LNCaP clone FGC (cell line): ENCODE data around the gene OTOP1.
"Not testable (repeated sequence)": the region's sequence is repeated elsewhere in the genome, so short reads cannot be mapped to it uniquely, and the experiment has no call there.

Source experiments
- DNase-seq: peaks from one replicate; pipeline ENCODE4 v3.0.0-alpha.2; 2011; ENCODE audit warnings: low read depth
- H3K4me3 ChIP-seq: 2 replicates; pipeline ENCODE4 v1.5.1; 2011; ENCODE audit warnings: mild to moderate bottlenecking, low read depth, low read length, control low read depth
- TF ChIP-seq, protein P1 (sequence below): IDR thresholded peaks from 2 replicates; pipeline ENCODE4 v1.5.1; 2012; ENCODE audit warnings: mild to moderate bottlenecking; ENCODE audit not compliant: control insufficient read depth, insufficient read depth; ENCODE audit errors: extremely low read depth

The OTOP1 gene

DNA sequence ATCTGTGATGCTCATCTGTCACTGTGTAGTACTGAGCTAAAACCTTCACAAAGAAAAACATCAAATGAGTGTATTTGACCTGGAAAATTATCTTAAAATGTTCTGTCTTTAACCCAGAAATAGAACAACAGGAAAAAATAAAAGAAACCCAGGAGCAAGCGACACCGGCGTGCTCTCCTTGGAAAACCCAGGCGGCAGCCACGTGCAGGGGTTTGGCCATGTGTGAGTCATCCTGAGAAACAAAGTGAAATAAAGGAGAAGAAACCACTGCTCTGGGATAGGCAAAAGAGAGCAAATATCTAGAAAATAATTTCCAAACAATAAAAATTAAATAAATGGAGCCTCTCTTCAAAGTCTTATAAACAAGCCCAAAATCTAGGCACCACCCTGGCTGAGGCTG is 41.3 kb upstream of the OTOP1 start:
- H3K4me3 ChIP-seq = no peak overlapping the region
- TF ChIP-seq, protein P1, sequence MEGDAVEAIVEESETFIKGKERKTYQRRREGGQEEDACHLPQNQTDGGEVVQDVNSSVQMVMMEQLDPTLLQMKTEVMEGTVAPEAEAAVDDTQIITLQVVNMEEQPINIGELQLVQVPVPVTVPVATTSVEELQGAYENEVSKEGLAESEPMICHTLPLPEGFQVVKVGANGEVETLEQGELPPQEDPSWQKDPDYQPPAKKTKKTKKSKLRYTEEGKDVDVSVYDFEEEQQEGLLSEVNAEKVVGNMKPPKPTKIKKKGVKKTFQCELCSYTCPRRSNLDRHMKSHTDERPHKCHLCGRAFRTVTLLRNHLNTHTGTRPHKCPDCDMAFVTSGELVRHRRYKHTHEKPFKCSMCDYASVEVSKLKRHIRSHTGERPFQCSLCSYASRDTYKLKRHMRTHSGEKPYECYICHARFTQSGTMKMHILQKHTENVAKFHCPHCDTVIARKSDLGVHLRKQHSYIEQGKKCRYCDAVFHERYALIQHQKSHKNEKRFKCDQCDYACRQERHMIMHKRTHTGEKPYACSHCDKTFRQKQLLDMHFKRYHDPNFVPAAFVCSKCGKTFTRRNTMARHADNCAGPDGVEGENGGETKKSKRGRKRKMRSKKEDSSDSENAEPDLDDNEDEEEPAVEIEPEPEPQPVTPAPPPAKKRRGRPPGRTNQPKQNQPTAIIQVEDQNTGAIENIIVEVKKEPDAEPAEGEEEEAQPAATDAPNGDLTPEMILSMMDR = no peak
- DNase-seq = no peak

DNA sequence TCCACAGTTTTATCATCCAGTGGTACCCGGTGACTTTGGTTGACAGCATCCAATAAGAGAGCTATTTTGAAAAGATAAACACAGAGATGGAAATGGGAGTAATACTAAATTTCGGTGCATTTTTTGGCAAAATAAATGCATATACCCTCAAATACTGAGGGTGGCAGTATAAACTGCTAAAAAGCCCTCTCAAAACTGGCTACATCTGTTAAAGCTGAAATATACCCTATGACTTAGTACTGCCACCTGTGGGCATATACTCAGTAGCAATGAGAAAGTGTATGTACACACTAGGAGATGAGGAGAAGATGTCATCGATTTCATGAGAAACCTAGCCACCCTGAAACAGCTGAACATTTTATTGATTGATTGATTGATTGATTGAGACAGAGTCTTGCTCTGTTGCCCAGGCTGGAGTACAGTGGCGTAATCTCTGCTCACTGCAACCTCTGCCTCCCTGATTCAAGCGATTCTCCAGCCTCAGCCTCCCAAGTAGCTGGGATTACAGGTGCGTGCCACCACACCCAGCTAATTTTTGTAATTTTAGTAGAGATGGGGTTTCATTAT is 33.5 kb upstream of the OTOP1 start:
- no peak for DNase-seq
- TF ChIP-seq, protein P1 = peak; percentile 36
- H3K4me3 ChIP-seq = no peak overlapping the region

DNA sequence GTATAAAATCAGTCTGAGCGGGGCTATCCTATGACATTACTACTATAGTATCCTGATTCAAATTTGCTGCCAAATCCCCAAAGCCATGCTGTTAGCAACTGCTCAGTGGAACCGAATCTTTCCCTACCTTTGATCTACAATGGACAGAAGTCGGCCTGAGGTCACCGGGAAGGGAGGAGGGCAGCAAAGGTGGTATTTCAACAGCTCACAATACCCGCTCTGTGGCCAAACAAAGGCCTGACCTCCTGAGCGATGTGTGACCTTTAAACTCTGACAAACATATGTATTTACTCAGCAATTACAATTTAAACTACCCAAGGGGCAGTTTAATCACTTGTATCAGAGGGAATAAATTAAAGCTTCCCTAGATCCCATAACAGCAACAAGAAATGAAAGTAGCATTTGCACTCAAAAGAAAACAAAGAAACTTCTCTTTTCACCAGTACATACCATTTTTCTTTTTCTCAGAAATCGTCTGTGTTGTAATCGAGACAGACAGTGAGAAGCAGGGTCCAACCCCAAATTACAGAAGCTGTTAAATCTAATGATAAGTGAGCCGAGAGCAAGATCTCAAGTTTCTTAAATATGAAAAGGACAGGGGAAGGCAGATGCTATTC is 32.9 kb upstream of the OTOP1 start:
- no peak for DNase-seq
- no peak overlapping the region for H3K4me3 ChIP-seq
- TF ChIP-seq, protein P1 = no peak

DNA sequence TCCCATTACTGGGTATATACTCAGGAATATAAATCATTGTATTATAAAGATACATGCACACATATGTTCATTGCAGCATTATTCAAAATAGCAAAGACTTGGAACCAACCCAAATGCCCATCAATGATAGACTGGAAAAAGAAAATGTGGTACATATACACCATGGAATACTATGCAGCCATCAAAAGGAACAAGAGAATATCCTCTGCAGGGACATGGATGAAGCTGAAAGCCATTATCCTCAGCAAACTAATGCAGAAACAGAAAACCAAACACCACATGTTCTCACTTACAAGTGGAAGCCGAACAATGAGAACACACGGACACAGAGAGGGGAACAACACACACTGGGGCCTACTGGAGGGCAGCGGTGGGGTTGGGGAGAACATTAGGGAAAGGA is 31.0 kb upstream of the OTOP1 start:
- not testable (repeated sequence) for H3K4me3 ChIP-seq, DNase-seq

DNA sequence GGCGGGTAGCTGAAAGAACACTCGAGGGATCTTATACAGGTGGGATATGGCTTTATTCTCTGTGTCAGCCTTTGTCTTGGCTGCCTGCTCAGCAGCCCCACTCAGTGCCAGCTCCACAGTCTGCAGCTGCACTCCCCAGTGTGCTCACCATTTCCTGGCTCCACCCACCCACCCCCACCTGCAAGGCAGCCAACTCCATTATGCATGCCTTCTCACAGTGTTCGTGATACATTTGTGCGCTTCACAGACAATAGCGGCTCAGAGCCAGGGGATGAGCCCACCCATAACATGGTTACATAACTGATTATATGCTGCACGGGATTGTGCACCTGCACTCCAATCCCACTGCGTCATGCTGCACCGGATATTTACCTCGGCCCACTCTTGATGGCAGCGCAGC is 30.1 kb upstream of the OTOP1 start:
- no peak overlapping the region for H3K4me3 ChIP-seq
- DNase-seq = no peak
- TF ChIP-seq, protein P1 = no peak

DNA sequence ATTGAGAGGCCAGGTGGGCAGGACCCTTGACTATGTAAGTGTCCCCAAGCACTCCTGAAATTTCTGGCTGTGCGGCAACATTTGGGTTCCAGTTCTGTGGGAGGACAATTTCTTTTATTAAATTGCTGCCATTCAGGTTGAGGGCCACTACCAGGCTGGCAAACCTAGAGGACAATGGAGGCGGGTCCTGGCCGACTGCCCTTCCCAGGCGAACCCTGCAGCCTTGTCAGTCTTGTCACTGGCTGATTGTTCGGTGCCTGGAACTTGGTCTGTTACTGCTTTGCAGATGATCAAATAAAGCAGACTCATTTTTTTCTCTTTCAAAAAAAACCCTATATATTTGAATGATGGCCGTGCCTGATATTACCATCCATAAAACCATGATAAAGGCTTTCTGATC is 27.9 kb upstream of the OTOP1 start:
- TF ChIP-seq, protein P1 = no peak
- no peak for DNase-seq
- H3K4me3 ChIP-seq = no peak overlapping the region

DNA sequence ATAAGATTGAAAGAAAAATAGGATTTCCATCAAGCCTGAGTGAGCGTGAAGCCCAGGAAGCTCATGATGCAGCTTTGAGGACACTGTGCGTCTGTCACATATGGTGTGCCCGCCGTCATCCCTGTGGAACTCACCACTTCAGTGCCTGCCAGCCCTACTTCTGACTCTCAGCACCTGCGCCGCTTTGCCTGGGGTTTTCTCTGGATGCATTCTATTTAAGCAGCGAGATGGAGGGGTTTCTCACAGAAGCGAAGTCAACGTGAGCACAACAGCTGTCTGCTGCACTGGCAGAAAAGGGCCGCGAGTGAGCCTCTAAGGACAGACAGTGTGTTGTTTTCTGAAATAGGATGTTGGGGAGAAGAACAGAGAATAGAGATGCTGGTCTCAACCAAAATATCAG is 27.5 kb upstream of the OTOP1 start:
- H3K4me3 ChIP-seq = no peak overlapping the region
- no peak for DNase-seq
- TF ChIP-seq, protein P1 = no peak

DNA sequence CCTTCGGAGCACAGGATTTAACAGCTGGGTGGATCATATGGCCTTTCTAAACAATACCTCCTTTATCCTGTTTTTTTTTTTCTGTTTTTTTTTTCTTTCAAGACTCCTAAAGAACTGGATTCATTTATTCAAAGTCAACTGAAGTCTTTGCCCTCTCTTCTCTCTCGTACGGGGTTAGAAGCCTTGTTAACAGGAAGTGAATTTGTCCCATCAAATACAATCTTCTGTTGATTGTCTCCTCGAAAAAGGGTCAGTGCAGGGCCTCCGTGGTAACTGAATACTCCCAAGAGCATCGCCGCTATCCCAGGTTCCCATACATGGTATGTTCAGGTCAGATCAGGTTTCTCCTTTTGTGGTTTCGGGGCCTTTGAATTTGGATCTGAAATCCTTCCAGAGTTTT is 23.1 kb upstream of the OTOP1 start:
- H3K4me3 ChIP-seq = no peak overlapping the region
- TF ChIP-seq, protein P1 = no peak
- no peak for DNase-seq

DNA sequence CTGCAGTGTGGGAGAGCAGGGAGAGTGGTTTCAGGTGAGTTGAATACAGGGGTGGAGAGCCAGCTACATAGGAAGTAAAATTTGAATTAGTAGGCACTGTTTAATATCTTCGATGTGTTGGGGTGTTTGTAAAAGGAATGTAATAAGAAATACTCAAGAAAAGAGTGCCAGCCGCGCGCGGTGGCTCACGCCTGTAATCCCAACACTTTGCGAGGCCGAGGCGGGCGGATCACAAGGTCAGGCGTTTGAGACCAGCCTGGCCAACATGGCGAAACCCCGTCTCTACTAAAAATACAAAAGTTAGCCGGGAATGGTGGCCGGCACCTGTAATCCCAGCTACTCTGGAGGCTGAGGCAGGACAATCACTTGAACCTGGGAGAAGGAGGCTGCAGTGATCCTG is 22.6 kb upstream of the OTOP1 start:
- DNase-seq = not testable (repeated sequence)
- H3K4me3 ChIP-seq = peak overlapping the region; percentile 76
